GM18505 (cell line): ENCODE data around the gene TINCR.

Experiments used
- ATAC-seq: cut with Tn5 transposase; IDR thresholded peaks from one replicate; pipeline ENCODE4 v1.9.1; 2021; ENCODE audit not compliant: unreplicated experiment
- POLR2A ChIP-seq: IDR thresholded peaks from 4 replicates; pipeline ENCODE4 v1.6.1; 2011; ENCODE audit warnings: borderline replicate concordance; ENCODE audit not compliant: insufficient read depth, insufficient read length; ENCODE audit errors: extremely low read depth

Gene TINCR

DNA sequence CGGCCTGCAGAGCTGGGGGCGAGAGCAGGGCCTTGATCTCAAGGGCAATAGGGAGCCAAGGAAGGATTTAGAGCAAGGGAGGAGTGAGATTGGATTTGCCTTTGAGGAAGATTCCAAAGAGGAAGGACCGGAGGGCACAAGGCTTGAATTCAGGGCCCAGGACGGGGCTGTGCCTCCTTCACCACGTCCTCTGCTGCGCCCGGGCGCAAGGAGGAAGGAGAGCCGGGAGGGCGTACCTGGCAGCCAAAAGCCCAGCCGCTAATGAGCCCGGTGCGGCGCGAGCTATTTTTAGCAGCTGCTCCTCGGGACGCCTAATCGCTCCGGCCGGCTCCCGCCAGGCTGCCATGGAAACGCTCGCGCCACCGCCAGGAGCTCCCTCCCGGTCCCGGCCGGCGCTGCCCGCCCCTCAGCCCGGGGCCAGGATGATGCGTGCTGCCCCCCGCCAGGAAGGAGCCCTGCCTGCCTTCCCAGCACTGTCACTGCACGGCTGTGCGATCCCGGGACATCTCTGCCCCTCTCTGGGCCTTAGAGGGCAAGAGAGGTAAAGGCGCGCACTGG is 31.3 kb downstream of the TINCR start:
- no peak for TF ChIP-seq POLR2A
- ATAC-seq, result no peak

DNA sequence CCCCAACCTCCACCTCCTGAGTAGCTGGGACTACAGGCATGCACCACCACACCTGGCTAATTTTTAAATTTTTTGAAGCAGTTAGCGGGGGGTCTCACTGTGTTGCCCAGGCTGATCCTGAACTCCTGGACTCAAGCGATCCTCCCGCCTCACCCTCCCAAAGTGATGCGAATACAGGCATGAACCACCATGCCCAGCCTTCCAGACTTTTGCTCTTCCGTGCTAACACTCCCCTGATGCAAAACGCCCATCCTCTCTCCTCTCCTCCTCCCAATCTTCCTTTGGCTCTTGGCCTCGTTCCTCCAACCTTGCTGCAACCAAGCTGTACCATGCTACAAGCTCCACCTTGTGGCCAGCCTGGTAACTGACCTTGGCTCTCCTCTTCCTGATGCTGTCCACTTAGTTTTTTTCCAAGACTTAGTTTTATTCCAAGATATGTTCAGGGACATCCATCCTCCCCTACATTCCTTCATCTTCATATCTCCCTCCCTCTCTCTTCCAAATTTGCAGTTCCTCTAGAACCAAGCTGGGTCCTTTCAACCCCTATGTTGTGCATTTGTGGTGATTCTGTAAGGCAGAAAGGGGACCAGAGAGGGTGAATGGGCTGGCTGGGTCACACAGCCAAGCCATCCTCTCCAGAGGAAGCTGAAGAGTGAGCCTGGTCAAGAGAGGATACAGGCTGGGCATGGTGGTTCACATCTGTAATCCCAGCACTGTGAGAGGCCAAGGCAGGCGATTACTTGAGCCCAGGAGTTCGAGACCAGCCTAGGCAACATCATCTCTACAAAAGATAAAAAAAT is 32.8 kb downstream of the TINCR start:
- no peak for TF ChIP-seq POLR2A
- ATAC-seq, result no peak

DNA sequence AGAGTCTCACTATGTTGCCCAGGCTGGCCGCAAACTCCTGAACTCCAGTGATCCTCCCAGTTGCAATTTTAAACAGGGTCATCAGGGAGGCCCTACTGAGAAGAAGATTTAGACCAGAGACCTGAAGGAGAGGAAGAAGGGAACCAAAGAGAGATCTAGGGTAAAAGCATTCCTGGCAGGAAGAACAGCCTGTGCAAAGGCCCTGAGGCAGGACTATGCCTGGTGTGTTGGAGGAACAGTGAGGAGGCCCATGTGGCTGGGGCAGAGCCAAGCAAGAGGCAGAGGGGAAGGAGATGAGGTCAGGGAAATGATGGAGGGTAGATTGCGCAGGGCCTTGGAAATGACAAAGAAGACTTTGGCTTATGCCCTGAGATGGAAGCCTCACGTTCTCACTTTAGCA is 34.5 kb downstream of the TINCR start:
- no peak for TF ChIP-seq POLR2A
- ATAC-seq, result no peak

DNA sequence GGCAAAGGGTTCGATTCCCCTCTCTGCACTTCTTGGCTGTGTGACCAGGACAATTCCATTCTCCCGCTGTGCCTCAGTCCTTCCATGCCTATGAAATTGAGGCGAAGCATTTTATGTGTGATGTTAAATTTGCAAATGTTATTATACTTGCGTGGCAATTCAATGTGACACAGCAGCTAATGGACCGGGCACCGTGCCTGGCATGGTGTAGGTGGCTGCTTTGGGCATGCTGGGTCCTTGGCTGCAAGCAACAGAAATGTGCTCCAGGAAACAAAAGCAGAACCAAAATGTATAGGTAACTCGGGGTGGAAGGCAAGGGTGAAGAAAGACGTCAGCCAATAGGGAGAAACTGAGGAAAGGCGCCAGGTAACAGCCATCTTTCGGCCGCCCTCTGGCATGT is 37.1 kb downstream of the TINCR start:
- TF ChIP-seq POLR2A, result no peak
- ATAC-seq, result no peak

DNA sequence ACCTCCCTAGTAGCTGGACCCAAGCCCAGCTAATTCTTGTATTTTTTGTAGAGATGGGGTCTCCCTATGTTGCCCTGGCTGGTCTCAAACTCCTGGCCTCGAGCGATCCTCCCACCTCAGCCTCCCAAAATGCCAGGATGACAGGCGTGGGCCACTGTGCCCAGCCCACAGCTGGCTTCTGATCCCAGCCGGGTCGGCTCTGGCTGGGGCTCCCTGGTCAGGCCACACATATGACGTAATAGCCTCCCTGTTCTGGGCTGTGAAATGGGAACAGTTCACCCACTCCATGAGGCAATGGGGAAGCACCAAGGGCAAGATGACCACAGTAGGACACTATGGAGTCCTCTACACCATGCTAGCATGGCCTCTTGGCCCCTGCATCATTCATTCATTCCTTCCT is 41.1 kb downstream of the TINCR start:
- ATAC-seq, result no peak
- TF ChIP-seq POLR2A, result no peak

DNA sequence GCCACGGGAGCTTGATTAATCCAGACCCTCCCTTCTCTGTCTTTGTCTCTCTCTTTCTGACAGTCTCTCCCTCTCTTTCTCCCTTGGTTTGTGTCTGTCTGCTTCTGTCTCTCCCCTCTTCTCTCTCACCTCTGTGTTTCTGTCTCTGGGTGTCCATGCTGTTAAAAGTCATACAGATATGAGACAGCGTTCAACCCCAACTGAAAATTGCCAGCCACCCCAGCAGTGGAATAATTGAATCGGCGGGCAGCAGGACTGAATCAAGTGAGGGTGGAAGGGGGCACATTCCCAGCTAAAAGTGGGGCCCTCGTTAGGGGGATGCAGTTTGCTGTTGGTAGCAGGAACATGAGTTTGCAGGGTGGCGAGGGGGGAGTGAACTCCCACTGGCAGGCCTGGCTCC is 43.7 kb downstream of the TINCR start:
- no peak for ATAC-seq
- TF ChIP-seq POLR2A, result no peak

DNA sequence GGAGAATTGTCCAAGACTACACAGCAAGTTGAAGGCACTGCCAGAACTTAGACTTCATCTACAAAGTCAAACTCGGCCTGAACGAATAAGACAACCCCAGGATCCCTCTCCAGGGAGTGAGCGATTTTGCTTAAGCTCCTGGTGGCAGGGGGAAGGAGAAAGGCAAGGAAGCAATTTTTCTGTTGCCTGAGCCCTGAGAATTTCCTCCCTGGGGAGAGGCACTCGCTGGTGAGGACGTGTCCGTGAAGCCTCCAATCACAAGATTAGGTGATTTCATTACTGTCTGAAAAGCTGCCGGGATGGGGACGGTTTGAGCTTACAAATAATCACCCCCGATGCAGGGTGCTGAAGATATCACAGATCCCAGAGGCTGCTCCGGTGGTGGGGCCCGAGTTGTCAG is 45.6 kb downstream of the TINCR start:
- no peak for ATAC-seq
- no peak for TF ChIP-seq POLR2A

DNA sequence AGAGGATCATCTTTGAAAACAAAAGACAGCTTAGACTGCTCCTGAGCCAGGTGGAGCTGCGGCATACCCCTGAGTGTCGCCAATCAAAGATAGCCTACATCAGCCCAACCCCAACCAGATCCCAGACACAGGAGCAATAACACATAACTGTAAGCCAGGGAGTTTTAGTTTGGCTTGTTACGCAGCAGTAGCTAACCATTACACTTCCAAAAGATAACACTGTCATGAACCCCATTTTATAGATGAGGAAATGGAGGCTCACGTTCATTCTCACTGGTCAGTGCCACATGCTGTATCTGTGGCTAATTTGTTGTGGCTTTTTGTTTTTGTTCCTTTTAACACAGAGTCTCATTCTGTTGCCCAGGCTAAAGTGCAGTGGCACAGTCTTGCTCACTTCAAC is 47.3 kb downstream of the TINCR start:
- no peak for ATAC-seq
- TF ChIP-seq POLR2A, result no peak

DNA sequence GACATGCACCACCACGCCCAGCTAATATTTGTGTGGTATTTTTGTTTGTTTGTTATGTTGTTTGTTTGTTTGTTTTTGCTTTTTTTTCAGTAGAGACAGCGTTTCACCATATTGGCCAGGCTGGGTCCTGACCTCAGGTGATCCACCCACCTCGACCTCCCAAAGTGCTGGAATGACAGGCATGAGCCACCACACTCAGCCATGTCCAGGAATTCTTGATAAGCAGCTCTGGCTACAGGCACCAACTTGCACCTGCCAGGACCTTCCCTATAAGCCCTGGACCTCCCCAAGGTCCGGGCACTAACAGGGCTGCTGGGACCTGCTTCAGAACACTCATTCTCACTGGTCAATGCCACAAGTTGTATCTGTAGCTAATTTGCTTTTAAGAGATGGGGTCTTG is 48.7 kb downstream of the TINCR start:
- no peak for TF ChIP-seq POLR2A
- ATAC-seq, result no peak

DNA sequence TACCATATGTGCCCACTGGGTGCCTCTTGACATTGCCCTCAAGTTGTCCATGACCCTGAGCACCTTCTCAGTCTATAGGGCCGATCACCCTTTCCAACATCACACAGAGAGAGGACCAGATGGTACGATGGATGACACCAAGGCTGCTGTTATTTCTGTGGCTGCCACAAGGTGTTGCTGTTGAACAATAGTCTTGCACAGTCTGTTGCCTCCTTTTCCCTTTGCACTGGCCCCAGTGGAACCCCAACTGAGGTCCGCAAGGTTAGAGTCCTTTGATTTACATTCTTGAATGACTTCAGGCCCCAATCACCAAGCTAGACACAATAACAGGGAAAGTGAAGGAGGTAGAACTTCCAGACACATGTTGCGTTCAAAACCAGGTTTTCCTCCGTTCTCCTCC is 52.0 kb downstream of the TINCR start:
- TF ChIP-seq POLR2A, result no peak
- ATAC-seq, result no peak

DNA sequence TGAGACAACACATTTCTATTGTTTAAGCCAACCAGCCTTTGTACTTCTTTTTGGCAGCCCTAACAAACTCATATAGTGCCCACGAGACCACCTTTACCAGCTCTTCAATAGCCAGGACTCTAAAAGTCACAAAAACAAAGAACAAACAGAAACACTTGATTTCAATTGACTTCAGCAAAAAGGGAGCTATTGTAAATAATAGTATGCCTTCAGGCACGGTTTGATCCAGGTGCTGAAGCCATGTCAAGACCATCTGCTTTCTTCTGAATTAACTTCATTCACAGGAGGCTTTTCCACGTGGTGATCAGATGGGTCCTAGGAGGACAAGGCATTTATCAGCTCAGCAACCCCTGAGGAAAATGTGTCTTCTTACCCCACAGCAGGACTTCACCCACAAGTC is 53.8 kb downstream of the TINCR start:
- no peak for ATAC-seq
- TF ChIP-seq POLR2A, result no peak

DNA sequence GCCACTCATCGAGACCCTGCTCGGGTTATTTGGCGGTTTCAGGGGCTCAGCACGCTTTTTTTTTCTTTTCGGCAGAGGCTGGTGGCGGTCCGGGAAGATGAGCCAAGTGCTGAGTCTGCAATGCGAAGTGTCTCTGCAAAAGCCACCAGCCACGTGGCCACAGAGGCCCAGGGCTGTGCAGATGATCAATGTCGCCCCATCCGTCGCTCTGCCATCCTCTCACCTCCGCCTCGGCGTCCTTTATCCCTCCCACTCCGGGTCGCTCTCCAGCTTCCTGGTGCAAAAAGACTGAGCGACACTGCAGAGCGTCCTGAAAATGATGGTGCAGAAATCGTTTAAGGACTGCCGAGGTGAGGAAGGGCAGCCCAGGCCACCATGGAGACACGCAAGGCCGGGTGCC is 55.0 kb downstream of the TINCR start:
- no peak for ATAC-seq
- no peak for TF ChIP-seq POLR2A
